ENCODE data around the gene ZBTB7C.

Gene ZBTB7C

DNA sequence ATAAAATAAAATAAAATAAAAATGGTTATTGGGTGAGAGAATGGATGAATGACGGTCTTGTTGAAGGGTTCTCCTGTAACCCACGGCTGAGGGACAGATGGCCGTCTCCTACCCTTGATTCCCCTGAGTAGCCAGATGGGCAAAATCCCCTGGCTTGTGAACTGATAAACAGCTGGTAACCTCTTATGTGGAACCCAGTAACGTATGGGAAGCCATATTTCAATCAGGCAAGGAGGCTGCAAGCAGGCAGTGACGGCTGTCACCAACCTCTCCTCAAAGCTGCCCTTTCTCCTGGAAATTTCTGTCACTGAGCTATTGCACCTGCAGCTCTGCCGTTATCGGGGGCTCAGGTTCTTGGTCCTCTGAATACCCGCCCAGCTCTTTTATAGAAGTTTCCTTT, 313.5 kb downstream of the ZBTB7C start:
- no peak overlapping the region for H3K4me3 ChIP-seq (ENCODE audit: low read depth, low read length)
- no peak for DNase-seq (ENCODE audit: low read depth)
- TF ChIP-seq CTCF (IDR thresholded peaks at IDR 0.05; ENCODE audit: low read depth, low read length, missing control alignments) = no peak

DNA sequence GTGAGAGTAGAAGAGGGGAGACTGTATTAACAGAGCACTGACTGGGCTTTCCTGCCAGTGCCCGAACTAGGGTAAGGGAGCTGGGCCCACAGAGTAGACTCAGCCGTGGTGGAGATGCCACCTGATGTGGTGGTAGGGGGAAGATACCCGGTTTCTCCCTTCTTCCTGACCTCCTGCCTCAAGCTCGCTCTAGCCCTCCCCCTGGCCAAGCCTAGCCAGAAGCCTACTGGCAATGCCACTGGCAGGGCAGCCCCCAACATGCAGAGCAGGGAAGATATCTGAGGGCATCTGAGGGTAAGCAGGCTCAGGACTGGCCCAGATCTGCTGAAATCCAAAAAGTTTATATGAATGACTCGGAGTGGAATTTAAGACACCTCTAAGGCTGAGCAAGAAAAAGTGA, 316.1 kb downstream of the ZBTB7C start:
- DNase-seq (ENCODE audit: low read depth) = no peak
- no peak for TF ChIP-seq CTCF (IDR thresholded peaks at IDR 0.05; ENCODE audit: low read depth, low read length, missing control alignments)
- no peak overlapping the region for H3K4me3 ChIP-seq (ENCODE audit: low read depth, low read length)

DNA sequence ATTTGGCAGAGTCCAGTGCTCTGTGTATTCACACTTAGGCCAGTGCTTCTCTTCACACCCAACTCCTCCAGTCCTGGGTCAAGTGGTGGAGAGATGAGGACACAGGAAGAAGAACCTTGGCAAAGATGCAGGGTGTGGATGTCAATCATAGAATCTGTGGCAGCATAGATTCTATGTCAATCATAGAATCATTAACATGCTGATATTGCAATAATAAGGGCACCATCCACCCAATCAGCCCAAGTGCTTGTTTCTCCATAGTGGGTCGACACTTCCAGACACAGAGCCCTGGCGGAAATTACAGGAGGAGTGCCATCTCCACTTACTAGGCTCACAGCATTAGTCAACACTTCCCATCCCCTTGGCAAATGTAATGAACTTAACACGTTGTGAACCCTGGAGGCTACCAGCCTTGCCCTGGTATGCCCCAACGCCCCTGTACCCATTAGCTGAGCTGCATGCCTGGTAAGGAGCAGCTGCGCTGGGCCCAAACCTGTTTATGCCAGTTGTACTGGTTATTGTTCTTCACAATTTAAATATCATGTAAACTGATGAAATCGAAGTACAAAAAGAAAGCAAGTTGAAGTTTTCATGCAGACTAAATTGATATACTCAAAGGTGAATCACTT, 317.2 kb downstream of the ZBTB7C start:
- H3K4me3 ChIP-seq (ENCODE audit: low read depth, low read length) = no peak overlapping the region
- no peak for DNase-seq (ENCODE audit: low read depth)
- TF ChIP-seq CTCF (IDR thresholded peaks at IDR 0.05; ENCODE audit: low read depth, low read length, missing control alignments) = no peak

- no peak for DNase-seq (ENCODE audit: low read depth)
- TF ChIP-seq CTCF (IDR thresholded peaks at IDR 0.05; ENCODE audit: low read depth, low read length, missing control alignments) = no peak
- no peak overlapping the region for H3K4me3 ChIP-seq (ENCODE audit: low read depth, low read length)
Measured at GRCh38 chr18:48090702-48091101, 318.5 kb downstream of the ZBTB7C start.

GRCh38 chr18:48090021-48090420, 319.2 kb downstream of the ZBTB7C start:
- DNase-seq (ENCODE audit: low read depth) = no peak
- TF ChIP-seq CTCF (IDR thresholded peaks at IDR 0.05; ENCODE audit: low read depth, low read length, missing control alignments) = no peak
- no peak overlapping the region for H3K4me3 ChIP-seq (ENCODE audit: low read depth, low read length)

- no peak overlapping the region for H3K4me3 ChIP-seq (ENCODE audit: low read depth, low read length)
- DNase-seq (ENCODE audit: low read depth) = no peak
- no peak for TF ChIP-seq CTCF (IDR thresholded peaks at IDR 0.05; ENCODE audit: low read depth, low read length, missing control alignments)
Measured at GRCh38 chr18:48085781-48086487, 323.2 kb downstream of the ZBTB7C start.

DNA sequence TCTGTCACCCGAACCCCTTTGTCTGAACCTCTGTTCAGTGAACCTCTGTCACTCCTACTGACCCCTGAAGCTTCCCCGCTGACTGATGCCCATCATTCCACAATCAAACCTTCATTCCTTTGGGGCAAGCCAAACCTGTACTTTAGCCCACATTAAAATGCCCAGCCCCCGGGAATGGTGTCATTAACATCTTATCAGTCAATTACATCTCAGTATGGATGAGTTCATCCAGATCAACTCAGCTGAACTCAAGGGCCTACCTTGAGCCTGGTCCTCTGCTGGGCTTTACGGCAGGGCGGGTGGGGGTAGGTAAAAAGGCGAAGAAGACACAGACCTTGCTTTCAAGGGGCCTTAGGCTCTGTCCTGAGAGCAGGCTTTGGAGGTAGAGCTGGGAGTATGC, 324.3 kb downstream of the ZBTB7C start:
- no peak overlapping the region for H3K4me3 ChIP-seq (ENCODE audit: low read depth, low read length)
- DNase-seq (ENCODE audit: low read depth) = no peak
- no peak for TF ChIP-seq CTCF (IDR thresholded peaks at IDR 0.05; ENCODE audit: low read depth, low read length, missing control alignments)
